Pancreas (tissue), 10 donors: Measurements from ENCODE around the gene SCAF1. TPM values are rescaled to one million over a fixed set of nuclear protein-coding genes. Genes with fewer than 3 reads are reported as not detected.
A peak's percentile ranks its signal among the peaks of the same experiment; 100 is the strongest.

Experiments
- ATAC-seq, 4 donors: fragments of 200-7000 bp; cut with Tn5 transposase; one replicate each; pipeline versions ENCODE4 v1.8.0 to v1.9.1; 2020; ENCODE audit warnings: mild to moderate bottlenecking in 4 of 4, moderate library complexity in 4 of 4
- DNase-seq, 6 donors: peaks; one replicate each; pipeline ENCODE4 v3.0.0-alpha.2; 2020
- FAIRE-seq: peaks from 2 replicates; lab custom pipeline; 2012; peaks lifted over from hg19 to GRCh38; lab: Jason Lieb, UNC
- H3K27ac ChIP-seq, 4 donors: fragments of 200-600 bp; sonication (generic); 1 replicate in 3 of 4; 2 replicates in 1 of 4; pipeline versions ENCODE4 v1.5.0 to v1.8.0; 2020
- H3K27me3 ChIP-seq, 4 donors: fragments of 200-600 bp; one replicate each; pipeline ENCODE4 v1.8.0; 2021
- H3K36me3 ChIP-seq, 3 donors: fragments of 200-600 bp; sonication (generic) in 1 of 3; one replicate each; pipeline versions ENCODE4 v1.5.0 to v1.8.0; 2020 to 2021
- H3K4me1 ChIP-seq, 3 donors: fragments of 200-600 bp; one replicate each; pipeline ENCODE4 v1.8.0; 2021
- H3K4me3 ChIP-seq, 4 donors: fragments of 200-600 bp; sonication (generic) in 2 of 4; one replicate each; pipeline versions ENCODE4 v1.5.0 to v1.8.0; 2020 to 2021
- H3K9me3 ChIP-seq, 4 donors: fragments of 200-600 bp; one replicate each; pipeline ENCODE4 v1.8.0; 2021
- WGBS, 2 donors: extraction: QIAGEN DNeasy Blood & Tissue Kit; methylation state at CpG; one replicate each; pipeline ENCODE4 v1.1.7; 2013; 5-methylcytosine and 5-hydroxymethylcytosine counted together
- intact Hi-C, 3 donors: fragments of 100-400 bp; cut with DNase I; formaldehyde crosslinking; loops; one replicate each; pipeline versions ENCODE4 v1.11.1 to v1.14.2; 2022
- polyA plus RNA-seq, 2 donors: library from polyadenylated mRNA; stranded (reverse); fragments of 200-250 nt; gene quantifications; one replicate each; pipeline ENCODE4 v1.2.3, GENCODE V29; 2013
- total RNA-seq, 6 donors: library from RNA; stranded (reverse); fragmentation: NEBNext Ultra II Directional in 4 of 6; extraction: Animal tissue kit (Norgen Biotek cat#: 25700) in 4 of 6; gene quantifications; one replicate each; pipeline versions ENCODE4 v1.2.1 to v1.2.4, GENCODE V29; 2021 to 2023
- TF ChIP-seq, protein P1 (sequence below), 4 donors: fragments of 200-600 bp; sonication (generic) in 3 of 4; IDR thresholded peaks; one replicate each; pipeline versions ENCODE4 v1.5.0 to v1.8.0; 2021; ENCODE audit warnings: antibody characterized with exemption in 4 of 4
- donor health status: healthy with polysubstance abuse.
- donor health status: DM: no; HTN: no; CAD: no; lungs with moderate emphysema.
- donor health status: DM: no; HTN: no; CAD: no.
- donor health status: control.
- donor health status: control.
- donor health status: Bipolar disorder and iron deficiency.
- donor health status: DM: yes; HTN: yes; CAD: no.
- donor health status: DM: no; HTN: no; CAD: no.
- donor health status: DM: no; HTN: no; CAD: no.
- donor health status: DM: yes; HTN: yes; CAD: no.

SCAF1 gene
- total and polyA plus RNA-seq, 8 donors, result 17.3 to 34.8 (median 28.3) TPM

DNA sequence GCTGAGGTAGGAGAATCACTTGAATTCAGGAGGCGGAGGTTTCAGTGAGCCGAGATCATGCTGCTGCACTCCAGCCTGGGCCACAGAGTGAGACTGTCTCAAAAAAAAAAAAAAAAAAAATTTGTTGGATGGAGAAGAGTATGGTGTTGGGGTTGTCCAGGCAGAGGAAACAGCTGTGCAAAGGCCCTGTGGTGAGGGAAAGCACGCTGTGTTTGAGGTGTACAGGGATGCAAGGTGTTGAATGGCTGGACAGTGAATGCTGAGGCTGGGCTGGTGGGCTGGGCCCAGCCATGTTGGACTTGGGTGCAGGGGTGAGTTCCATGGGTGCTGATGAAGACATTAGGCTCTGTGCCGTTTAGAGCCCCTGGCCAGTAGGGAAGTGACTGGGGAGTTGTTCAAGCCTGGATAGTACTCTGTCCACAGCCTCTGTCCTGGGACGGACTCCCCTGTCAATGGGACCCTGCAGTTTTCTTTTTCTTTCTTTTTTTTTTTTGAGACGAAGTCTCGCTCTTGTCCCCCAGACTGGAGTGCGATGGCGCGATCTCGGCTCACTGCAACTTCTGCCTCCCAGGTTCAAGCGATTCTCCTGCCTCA, 32.4 kb upstream of the SCAF1 start:
- no peaks in the 10 kb centered on the region for H3K4me1 ChIP-seq
- ATAC-seq (no peak), FAIRE-seq (no peak), DNase-seq (no peak)
- no peak overlapping the region for H3K4me3 ChIP-seq
- WGBS, 2 donors, result 97 to 98% methylated on average over 12 of the region's 12 CpGs
- intact Hi-C loops, result no loop called here
- TF ChIP-seq, protein P1, sequence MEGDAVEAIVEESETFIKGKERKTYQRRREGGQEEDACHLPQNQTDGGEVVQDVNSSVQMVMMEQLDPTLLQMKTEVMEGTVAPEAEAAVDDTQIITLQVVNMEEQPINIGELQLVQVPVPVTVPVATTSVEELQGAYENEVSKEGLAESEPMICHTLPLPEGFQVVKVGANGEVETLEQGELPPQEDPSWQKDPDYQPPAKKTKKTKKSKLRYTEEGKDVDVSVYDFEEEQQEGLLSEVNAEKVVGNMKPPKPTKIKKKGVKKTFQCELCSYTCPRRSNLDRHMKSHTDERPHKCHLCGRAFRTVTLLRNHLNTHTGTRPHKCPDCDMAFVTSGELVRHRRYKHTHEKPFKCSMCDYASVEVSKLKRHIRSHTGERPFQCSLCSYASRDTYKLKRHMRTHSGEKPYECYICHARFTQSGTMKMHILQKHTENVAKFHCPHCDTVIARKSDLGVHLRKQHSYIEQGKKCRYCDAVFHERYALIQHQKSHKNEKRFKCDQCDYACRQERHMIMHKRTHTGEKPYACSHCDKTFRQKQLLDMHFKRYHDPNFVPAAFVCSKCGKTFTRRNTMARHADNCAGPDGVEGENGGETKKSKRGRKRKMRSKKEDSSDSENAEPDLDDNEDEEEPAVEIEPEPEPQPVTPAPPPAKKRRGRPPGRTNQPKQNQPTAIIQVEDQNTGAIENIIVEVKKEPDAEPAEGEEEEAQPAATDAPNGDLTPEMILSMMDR (IDR thresholded peaks at IDR 0.05), result no peak
- no peaks in the 10 kb centered on the region for H3K9me3 ChIP-seq
- no peaks in the 10 kb centered on the region for H3K27me3 ChIP-seq
- H3K36me3 ChIP-seq, result peaks cover 0 to 9% (median 0%) of the 10 kb centered on the region in 3 donors
- H3K27ac ChIP-seq, result no peak overlapping the region

DNA sequence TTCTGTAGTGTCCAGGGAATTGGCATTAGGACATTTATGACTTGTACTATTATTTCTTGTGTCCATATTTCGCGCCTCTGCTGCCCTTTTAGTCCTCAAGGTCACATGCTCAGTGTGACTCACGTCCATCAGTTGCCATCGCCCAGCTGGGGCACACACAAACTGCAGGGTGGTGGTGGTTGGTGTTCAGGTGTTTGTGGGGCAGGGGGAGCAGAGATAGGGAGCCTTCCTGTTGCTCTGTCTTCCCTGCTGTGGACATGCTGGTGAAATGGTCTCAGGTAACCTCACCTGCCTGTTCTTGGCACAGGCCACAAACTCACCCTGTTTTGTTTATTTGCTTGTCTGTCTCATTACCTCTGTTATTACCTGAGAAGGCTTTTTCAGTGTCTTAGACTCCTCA, 28.6 kb upstream of the SCAF1 start:
- TF ChIP-seq, protein P1 (IDR thresholded peaks at IDR 0.05), result no peak
- Histone ChIP-seq H3K9me3 (no peaks in the 10 kb centered on the region), H3K4me1 (no peaks in the 10 kb centered on the region), H3K4me3 (no peak overlapping the region), H3K27me3 (no peaks in the 10 kb centered on the region), H3K36me3 (peaks cover 0 to 23% (median 14%) of the 10 kb centered on the region in 3 donors), H3K27ac (no peak overlapping the region)
- WGBS, 2 donors, result 43 to 46% methylated on average over 4 of the region's 4 CpGs
- intact Hi-C loops, result no loop called here
- no peak for FAIRE-seq
- peak in 1 of 6 donors; percentile 55 for DNase-seq
- ATAC-seq, result peak; percentile 25 to 74 (median 54)

DNA sequence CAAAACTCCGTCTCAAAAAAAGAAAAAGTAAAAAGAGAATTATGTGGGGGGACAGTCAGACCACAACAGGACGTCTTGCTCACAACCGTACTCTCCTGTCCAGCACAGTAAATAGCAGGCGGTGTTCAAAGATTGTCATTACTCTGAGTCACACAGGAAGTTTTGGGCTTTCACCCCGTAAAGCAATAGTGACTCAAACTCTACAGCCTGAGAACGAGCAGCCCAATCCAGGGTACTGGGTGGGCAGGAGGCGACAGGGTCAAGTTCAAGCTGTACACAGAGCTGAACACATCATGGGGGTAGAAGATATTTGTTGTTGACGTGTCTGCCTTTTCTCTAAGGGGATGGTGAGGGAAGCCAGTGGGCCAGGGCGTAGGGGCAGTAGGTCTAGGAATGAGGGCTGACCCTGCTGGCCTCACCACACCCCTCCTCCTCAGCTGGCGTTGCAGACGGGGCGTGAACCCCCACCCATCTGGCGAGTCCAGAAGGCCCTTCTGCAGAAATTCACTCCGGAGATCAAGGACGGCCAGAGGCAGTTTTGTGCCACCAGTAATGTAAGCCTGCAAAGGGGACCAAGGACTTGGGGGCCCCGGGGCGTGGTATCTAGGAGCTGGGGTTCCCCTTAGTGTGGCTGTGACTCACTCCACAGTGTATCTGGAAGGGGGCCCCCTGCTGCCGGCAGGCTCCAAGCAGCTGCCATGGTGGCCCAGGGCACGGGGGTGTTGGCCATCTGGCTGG, 27.7 kb upstream of the SCAF1 start:
- no peak for DNase-seq

DNA sequence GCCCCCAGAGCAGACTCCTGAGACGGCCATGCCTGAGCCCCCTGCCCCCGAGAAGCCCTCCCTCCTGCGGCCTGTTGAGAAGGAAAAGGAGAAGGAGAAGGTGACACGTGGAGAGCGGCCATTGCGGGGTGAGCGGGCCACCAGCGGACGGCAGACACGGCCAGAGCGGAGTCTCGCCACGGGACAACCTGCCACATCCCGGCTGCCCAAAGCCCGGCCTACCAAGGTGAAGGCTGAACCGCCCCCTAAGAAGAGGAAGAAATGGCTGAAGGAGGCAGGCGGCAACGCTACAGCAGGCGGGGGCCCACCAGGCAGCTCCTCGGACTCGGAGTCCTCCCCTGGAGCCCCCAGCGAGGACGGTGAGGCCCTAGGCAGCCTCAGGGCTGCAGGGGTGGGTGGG, 26.1 kb upstream of the SCAF1 start:
- 96 to 97% methylated on average over 22 to 23 of the region's 23 CpGs for WGBS, 2 donors
- Histone ChIP-seq H3K9me3 (no peaks in the 10 kb centered on the region), H3K36me3 (peaks cover 0 to 19% (median 14%) of the 10 kb centered on the region in 3 donors), H3K27me3 (no peaks in the 10 kb centered on the region), H3K27ac (no peak overlapping the region), H3K4me1 (no peaks in the 10 kb centered on the region), H3K4me3 (no peak overlapping the region)
- intact Hi-C loops, result no loop called here
- ATAC-seq, result no peak
- no peak for DNase-seq
- TF ChIP-seq, protein P1 (IDR thresholded peaks at IDR 0.05), result no peak
- FAIRE-seq, result no peak

More for the DNA sequence above, 27.7 kb upstream of the SCAF1 start:
- peaks cover 0 to 22% (median 14%) of the 10 kb centered on the region in 3 donors for H3K36me3 ChIP-seq
- 88 to 91% methylated on average over 19 of the region's 19 CpGs for WGBS, 2 donors
- no peak overlapping the region for H3K4me3 ChIP-seq
- H3K27me3 ChIP-seq, result no peaks in the 10 kb centered on the region
- H3K4me1 ChIP-seq, result no peaks in the 10 kb centered on the region
- H3K27ac ChIP-seq, result no peak overlapping the region
- ATAC-seq (peak in 2 of 4 donors; percentile 36 to 40), FAIRE-seq (no peak)
- TF ChIP-seq, protein P1 (IDR thresholded peaks at IDR 0.05), result no peak
- intact Hi-C loops, result no loop called here
- H3K9me3 ChIP-seq, result no peaks in the 10 kb centered on the region

DNA sequence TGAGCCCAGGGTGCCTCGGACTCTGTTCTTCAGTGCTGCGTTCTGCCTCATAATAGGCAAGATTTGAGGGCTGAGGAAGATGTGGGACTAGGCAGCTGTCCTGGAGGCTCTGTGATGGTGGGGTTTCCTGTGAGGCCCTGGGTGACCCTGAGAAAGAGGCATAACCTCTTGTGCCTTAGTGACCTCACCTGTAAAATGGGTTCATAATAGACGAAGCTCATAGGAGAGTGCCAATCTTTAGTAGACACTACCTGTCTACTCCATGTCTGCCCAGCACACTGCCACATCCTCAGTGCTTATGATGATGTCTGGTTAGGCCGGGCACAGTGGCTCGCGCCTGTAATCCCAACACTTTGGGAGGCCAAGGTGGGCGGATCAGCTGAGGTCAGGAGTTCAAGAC, 25.5 kb upstream of the SCAF1 start:
- Histone ChIP-seq H3K27ac (no peak overlapping the region), H3K36me3 (peaks cover 0 to 21% (median 15%) of the 10 kb centered on the region in 3 donors), H3K9me3 (no peaks in the 10 kb centered on the region), H3K27me3 (no peaks in the 10 kb centered on the region), H3K4me1 (no peaks in the 10 kb centered on the region), H3K4me3 (no peak overlapping the region)
- intact Hi-C loops, result no loop called here
- ATAC-seq, result no peak
- TF ChIP-seq, protein P1 (IDR thresholded peaks at IDR 0.05), result no peak
- no peak for FAIRE-seq
- WGBS, 2 donors, result 97 to 99% methylated on average over 7 of the region's 7 CpGs
- DNase-seq, result no peak
